HepG2 (cell line): ENCODE results near the gene NFS1. TPM values are rescaled to one million over a fixed set of nuclear protein-coding genes. Genes with fewer than 3 reads are reported as not detected.
A peak's percentile ranks its signal among the peaks of the same experiment; 100 is the strongest.

ENCODE experiments used
- AGO1 ChIP-seq: fragments of 200-400 bp; formaldehyde crosslinking; IDR thresholded peaks from 2 replicates; pipeline ENCODE4 v1.6.1; 2017; ENCODE audit warnings: mild to moderate bottlenecking, low read depth, low read length, moderate library complexity; ENCODE audit not compliant: poor library complexity, severe bottlenecking
- DNMT1 ChIP-seq: sonication (generic); formaldehyde crosslinking; IDR thresholded peaks from 2 replicates; pipeline ENCODE4 v1.5.1; 2020; ENCODE audit warnings: mild to moderate bottlenecking, missing genetic modification reagents
- FOXK1 ChIP-seq: sonication (generic); formaldehyde crosslinking; IDR thresholded peaks from 2 replicates; pipeline ENCODE4 v1.4.0; 2020; ENCODE audit warnings: low read depth, missing genetic modification reagents, borderline replicate concordance
- GPN1 ChIP-seq: sonication (generic); formaldehyde crosslinking; IDR thresholded peaks from 2 replicates; pipeline ENCODE4 v1.5.1; 2020; ENCODE audit warnings: missing genetic modification reagents, borderline replicate concordance
- HMG20A ChIP-seq: IDR thresholded peaks from 2 replicates; pipeline ENCODE4 v1.6.1; 2016; ENCODE audit warnings: borderline replicate concordance
- KLF12 ChIP-seq: sonication (generic); formaldehyde crosslinking; IDR thresholded peaks from 2 replicates; pipeline ENCODE4 v1.4.0; 2020; ENCODE audit warnings: missing genetic modification reagents, borderline replicate concordance
- MBD4 ChIP-seq: IDR thresholded peaks from 2 replicates; pipeline ENCODE4 v1.6.1; 2012; ENCODE audit warnings: low read length, inconsistent platforms, borderline replicate concordance
- MTF2 ChIP-seq: sonication (generic); formaldehyde crosslinking; IDR thresholded peaks from 2 replicates; pipeline ENCODE4 v1.5.0; 2020; ENCODE audit warnings: missing genetic modification reagents, borderline replicate concordance
- NFE2 ChIP-seq: sonication (generic); formaldehyde crosslinking; IDR thresholded peaks from 2 replicates; pipeline ENCODE4 v1.4.0; 2020; ENCODE audit warnings: missing genetic modification reagents
- NRL ChIP-seq: sonication (generic); formaldehyde crosslinking; IDR thresholded peaks from 2 replicates; pipeline ENCODE4 v1.5.0; 2020; ENCODE audit warnings: missing genetic modification reagents, mild to moderate bottlenecking, moderate library complexity, borderline replicate concordance
- PAX8 ChIP-seq: sonication (generic); formaldehyde crosslinking; IDR thresholded peaks from 2 replicates; pipeline ENCODE4 v1.8.0; 2022; ENCODE audit warnings: mild to moderate bottlenecking, missing genetic modification reagents, borderline replicate concordance
- XBP1 ChIP-seq: sonication (generic); formaldehyde crosslinking; IDR thresholded peaks from 2 replicates; pipeline ENCODE4 v1.5.0; 2020; ENCODE audit warnings: missing genetic modification reagents
- ZBTB7B ChIP-seq: sonication (generic); formaldehyde crosslinking; IDR thresholded peaks from 2 replicates; pipeline ENCODE4 v1.4.0; 2020; ENCODE audit warnings: missing genetic modification reagents
- ZNF253 ChIP-seq: sonication (generic); formaldehyde crosslinking; IDR thresholded peaks from 2 replicates; pipeline ENCODE4 v1.8.0; 2022; ENCODE audit warnings: mild to moderate bottlenecking, missing genetic modification reagents, borderline replicate concordance
- ZNF264 ChIP-seq: sonication (generic); formaldehyde crosslinking; IDR thresholded peaks from 2 replicates; pipeline ENCODE4 v1.4.0; 2020; ENCODE audit warnings: missing genetic modification reagents
- ZNF33B ChIP-seq: sonication (generic); formaldehyde crosslinking; IDR thresholded peaks from 2 replicates; pipeline ENCODE4 v1.5.1; 2020; ENCODE audit warnings: mild to moderate bottlenecking, missing genetic modification reagents
- ZNF382 ChIP-seq: sonication (generic); formaldehyde crosslinking; IDR thresholded peaks from 2 replicates; pipeline ENCODE4 v1.5.0; 2020; ENCODE audit warnings: missing genetic modification reagents, mild to moderate bottlenecking, borderline replicate concordance
- ZNF430 ChIP-seq: sonication (generic); formaldehyde crosslinking; IDR thresholded peaks from 2 replicates; pipeline ENCODE4 v1.9.0; 2021; ENCODE audit warnings: mild to moderate bottlenecking, missing genetic modification reagents
- ZNF850 ChIP-seq: sonication (generic); formaldehyde crosslinking; conservative IDR thresholded peaks from 2 replicates; pipeline ENCODE4 v1.9.0; 2021; ENCODE audit warnings: mild to moderate bottlenecking, missing genetic modification reagents
- polyA plus RNA-seq, 8 experiments: library from polyadenylated mRNA; depleted of rRNA in 3 of 8; stranded (reverse) in 7 of 8; unstranded in 1 of 8; fragments of >200 nt; fragmentation: Illumina TruSeq in 4 of 8; extraction: Trizol in 4 of 8; gene quantifications; 2 replicates each; pipeline versions ENCODE4 v1.2.1 to v1.2.3, GENCODE V29; 2011 to 2016; ENCODE audit warnings: low read depth in 4 of 8, missing spikeins in 1 of 8, mixed read lengths in 1 of 8; ENCODE audit not compliant: insufficient read depth in 1 of 8
- total RNA-seq, 5 experiments: library from RNA; depleted of rRNA; stranded (reverse); fragments of >200 nt; fragmentation: Illumina TruSeq; extraction: Trizol; gene quantifications; 2 replicates each; pipeline ENCODE4 v1.2.3, GENCODE V29; 2016; ENCODE audit warnings: low read depth in 1 of 5
- TF ChIP-seq, protein P1 (sequence below): sonication (generic); formaldehyde crosslinking; IDR thresholded peaks from 2 replicates; pipeline ENCODE4 v1.4.0; 2020; ENCODE audit warnings: mild to moderate bottlenecking, missing genetic modification reagents, borderline replicate concordance
- TF ChIP-seq, protein P2 (sequence below): sonication (generic); formaldehyde crosslinking; conservative IDR thresholded peaks from 2 replicates; pipeline ENCODE4 v1.4.0; 2020; ENCODE audit warnings: missing genetic modification reagents
- TF ChIP-seq, protein P3 (sequence below): sonication (generic); formaldehyde crosslinking; IDR thresholded peaks from 2 replicates; pipeline ENCODE4 v1.8.0; 2022; ENCODE audit warnings: mild to moderate bottlenecking, missing genetic modification reagents; ENCODE audit not compliant: insufficient replicate concordance
- TF ChIP-seq, protein P4 (sequence below): sonication (generic); formaldehyde crosslinking; IDR thresholded peaks from 2 replicates; pipeline ENCODE4 v1.5.0; 2020; ENCODE audit warnings: missing genetic modification reagents

The NFS1 gene
- total and polyA plus RNA-seq, 2 of the 13 experiments (the other 11 are each of a cell fraction or from before 2014, with no cell fraction given) = 65.9 to 88.1 TPM

DNA sequence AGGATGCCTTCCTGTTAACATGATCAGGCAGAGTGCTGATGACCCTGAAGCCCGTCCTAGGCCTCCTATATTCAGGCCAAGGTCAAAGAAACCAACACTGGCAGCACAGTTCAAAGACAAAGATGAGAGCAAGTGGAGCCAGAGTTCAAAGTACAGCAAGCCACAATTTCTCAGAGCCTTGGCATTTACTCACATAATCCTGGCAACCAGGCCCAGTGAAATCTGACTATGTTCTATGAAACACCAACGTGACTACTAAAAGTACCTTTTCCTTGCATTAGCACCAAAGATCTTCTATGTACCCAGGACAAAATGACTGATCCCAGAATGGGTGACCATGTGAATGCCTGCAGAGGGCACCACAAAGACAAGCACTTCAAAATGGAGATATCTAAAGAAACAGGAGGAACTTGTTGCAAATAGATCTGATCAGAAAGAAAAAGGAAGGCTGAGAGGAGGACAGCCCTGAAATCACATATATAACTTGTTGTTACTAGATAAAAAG is 3.9 kb downstream of the NFS1 start (continued):
- TF ChIP-seq, protein P1, sequence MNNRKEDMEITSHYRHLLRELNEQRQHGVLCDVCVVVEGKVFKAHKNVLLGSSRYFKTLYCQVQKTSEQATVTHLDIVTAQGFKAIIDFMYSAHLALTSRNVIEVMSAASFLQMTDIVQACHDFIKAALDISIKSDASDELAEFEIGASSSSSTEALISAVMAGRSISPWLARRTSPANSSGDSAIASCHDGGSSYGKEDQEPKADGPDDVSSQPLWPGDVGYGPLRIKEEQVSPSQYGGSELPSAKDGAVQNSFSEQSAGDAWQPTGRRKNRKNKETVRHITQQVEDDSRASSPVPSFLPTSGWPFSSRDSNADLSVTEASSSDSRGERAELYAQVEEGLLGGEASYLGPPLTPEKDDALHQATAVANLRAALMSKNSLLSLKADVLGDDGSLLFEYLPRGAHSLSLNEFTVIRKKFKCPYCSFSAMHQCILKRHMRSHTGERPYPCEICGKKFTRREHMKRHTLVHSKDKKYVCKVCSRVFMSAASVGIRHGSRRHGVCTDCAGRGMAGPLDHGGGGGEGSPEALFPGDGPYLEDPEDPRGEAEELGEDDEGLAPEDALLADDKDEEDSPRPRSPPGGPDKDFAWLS (CRISPR knock-in tag) = no peak
- TF ChIP-seq, protein P2, sequence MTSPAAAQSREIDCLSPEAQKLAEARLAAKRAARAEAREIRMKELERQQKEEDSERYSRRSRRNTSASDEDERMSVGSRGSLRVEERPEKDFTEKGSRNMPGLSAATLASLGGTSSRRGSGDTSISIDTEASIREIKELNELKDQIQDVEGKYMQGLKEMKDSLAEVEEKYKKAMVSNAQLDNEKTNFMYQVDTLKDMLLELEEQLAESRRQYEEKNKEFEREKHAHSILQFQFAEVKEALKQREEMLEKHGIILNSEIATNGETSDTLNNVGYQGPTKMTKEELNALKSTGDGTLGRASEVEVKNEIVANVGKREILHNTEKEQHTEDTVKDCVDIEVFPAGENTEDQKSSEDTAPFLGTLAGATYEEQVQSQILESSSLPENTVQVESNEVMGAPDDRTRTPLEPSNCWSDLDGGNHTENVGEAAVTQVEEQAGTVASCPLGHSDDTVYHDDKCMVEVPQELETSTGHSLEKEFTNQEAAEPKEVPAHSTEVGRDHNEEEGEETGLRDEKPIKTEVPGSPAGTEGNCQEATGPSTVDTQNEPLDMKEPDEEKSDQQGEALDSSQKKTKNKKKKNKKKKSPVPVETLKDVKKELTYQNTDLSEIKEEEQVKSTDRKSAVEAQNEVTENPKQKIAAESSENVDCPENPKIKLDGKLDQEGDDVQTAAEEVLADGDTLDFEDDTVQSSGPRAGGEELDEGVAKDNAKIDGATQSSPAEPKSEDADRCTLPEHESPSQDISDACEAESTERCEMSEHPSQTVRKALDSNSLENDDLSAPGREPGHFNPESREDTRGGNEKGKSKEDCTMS (CRISPR knock-in tag) = no peak
- no peak for TF ChIP-seq KLF12 (CRISPR knock-in tag)
- TF ChIP-seq ZNF382 = no peak
- no peak for TF ChIP-seq MBD4
- TF ChIP-seq ZNF850 (CRISPR knock-in tag) = no peak
- TF ChIP-seq DNMT1 (CRISPR knock-in tag) = no peak
- TF ChIP-seq ZNF430 (CRISPR knock-in tag) = peak; percentile 67; the same call in 1 of the 2 replicates
- TF ChIP-seq NFE2 (CRISPR knock-in tag) = no peak
- TF ChIP-seq ZNF253 = no peak
- TF ChIP-seq HMG20A (CRISPR knock-in tag) = peak; percentile 80; the same call in 1 of the 2 replicates
- no peak for TF ChIP-seq GPN1 (CRISPR knock-in tag)
- no peak for TF ChIP-seq AGO1
- no peak for TF ChIP-seq PAX8 (CRISPR knock-in tag)
- TF ChIP-seq ZNF264 (CRISPR knock-in tag) = 0 out of 2 replicates have a peak, but pooled peaks have one; percentile 68
- TF ChIP-seq, protein P3, sequence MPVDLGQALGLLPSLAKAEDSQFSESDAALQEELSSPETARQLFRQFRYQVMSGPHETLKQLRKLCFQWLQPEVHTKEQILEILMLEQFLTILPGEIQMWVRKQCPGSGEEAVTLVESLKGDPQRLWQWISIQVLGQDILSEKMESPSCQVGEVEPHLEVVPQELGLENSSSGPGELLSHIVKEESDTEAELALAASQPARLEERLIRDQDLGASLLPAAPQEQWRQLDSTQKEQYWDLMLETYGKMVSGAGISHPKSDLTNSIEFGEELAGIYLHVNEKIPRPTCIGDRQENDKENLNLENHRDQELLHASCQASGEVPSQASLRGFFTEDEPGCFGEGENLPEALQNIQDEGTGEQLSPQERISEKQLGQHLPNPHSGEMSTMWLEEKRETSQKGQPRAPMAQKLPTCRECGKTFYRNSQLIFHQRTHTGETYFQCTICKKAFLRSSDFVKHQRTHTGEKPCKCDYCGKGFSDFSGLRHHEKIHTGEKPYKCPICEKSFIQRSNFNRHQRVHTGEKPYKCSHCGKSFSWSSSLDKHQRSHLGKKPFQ (CRISPR knock-in tag) = no peak
- peak; percentile 24; the same call in 1 of the 2 replicates for TF ChIP-seq FOXK1 (CRISPR knock-in tag)
- no peak for TF ChIP-seq MTF2 (CRISPR knock-in tag)
- no peak for TF ChIP-seq ZBTB7B (CRISPR knock-in tag)
- no peak for TF ChIP-seq NRL (CRISPR knock-in tag)
- TF ChIP-seq XBP1 (CRISPR knock-in tag) = no peak
- TF ChIP-seq, protein P4, sequence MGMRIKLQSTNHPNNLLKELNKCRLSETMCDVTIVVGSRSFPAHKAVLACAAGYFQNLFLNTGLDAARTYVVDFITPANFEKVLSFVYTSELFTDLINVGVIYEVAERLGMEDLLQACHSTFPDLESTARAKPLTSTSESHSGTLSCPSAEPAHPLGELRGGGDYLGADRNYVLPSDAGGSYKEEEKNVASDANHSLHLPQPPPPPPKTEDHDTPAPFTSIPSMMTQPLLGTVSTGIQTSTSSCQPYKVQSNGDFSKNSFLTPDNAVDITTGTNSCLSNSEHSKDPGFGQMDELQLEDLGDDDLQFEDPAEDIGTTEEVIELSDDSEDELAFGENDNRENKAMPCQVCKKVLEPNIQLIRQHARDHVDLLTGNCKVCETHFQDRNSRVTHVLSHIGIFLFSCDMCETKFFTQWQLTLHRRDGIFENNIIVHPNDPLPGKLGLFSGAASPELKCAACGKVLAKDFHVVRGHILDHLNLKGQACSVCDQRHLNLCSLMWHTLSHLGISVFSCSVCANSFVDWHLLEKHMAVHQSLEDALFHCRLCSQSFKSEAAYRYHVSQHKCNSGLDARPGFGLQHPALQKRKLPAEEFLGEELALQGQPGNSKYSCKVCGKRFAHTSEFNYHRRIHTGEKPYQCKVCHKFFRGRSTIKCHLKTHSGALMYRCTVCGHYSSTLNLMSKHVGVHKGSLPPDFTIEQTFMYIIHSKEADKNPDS = 0 out of 2 replicates have a peak, but pooled peaks have one; percentile 60
- TF ChIP-seq ZNF33B = no peak
